ENCODE measurements around the gene RPS18. TPM values are rescaled to one million over a fixed set of nuclear protein-coding genes. Genes with fewer than 3 reads are reported as not detected.
A peak's percentile ranks its signal among the peaks of the same experiment; 100 is the strongest.

Gene RPS18
- total RNA-seq, 1 experiment from 2014 or later: 3,216 TPM

DNA sequence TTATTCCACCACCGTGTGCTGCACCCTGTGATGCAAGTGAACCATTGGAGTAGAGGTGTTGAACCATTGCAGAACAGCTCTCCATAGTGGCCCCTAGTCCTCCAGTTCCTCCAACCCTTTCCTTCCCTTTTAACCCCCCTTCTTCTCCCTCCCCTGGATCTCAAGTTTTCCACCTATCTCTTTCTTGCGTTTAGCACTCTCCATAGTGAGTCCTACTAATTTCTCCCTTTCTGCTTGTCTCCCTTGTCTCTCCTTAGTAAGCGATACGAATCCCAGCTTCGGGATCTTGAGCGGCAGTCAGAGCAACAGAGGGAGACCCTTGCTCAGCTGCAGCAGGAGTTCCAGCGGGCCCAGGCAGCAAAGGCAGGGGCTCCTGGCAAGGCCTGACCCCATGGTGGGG, 18.6 kb downstream of the RPS18 start:
- WGBS (ENCODE audit: extremely low coverage, insufficient read length, low lambda C conversion rate): no CpG with 5 or more reads among the region's 7 CpGs
- DNase-seq: no peak

More for the DNA sequence above, 18.6 kb downstream of the RPS18 start:
- no peak overlapping the region for H3K27ac ChIP-seq (ENCODE audit: insufficient read length, low read depth, low read length)
- no peak overlapping the region for H2BK120ac ChIP-seq (ENCODE audit: low read depth, low read length, poor library complexity, severe bottlenecking)
- no peak overlapping the region for H2BK12ac ChIP-seq (ENCODE audit: insufficient read length, low read depth, low read length)
- peaks cover 8% of the 10 kb centered on the region for H3K79me1 ChIP-seq (ENCODE audit: insufficient read depth, low read depth, low read length, poor library complexity, severe bottlenecking)
- no peak overlapping the region for H3K18ac ChIP-seq (ENCODE audit: insufficient read length, low read depth, low read length)
- H4K91ac ChIP-seq (ENCODE audit: insufficient read length, low read depth, low read length): no peak overlapping the region
- peaks cover 12% of the 10 kb centered on the region for H3K23me2 ChIP-seq (ENCODE audit: insufficient read length, low read depth, low read length, poor library complexity, severe bottlenecking)
- no peak overlapping the region for H3K56ac ChIP-seq (ENCODE audit: insufficient read length, low read depth, low read length)
- Mint-ChIP-seq H3K4me3 (peak overlapping the region; percentile 99 to 100), H3K27ac (peak overlapping the region in 2 of 3 experiments; percentile 52 to 97; a peak in 2 of 7 replicates), H3K4me1 (peaks cover 7 to 20% of the 10 kb centered on the region in 2 experiments), H3K27me3 (ENCODE audit: low read depth) (no peaks in the 10 kb centered on the region; the same call in 1 of the 2 replicates), H3K36me3 (ENCODE audit: insufficient read depth in 1 of 3, low read depth in 3 of 3) (peaks cover 29 to 74% (median 54%) of the 10 kb centered on the region in 3 experiments), H3K9me3 (no peaks in the 10 kb centered on the region)
- no peak overlapping the region for H2BK20ac ChIP-seq (ENCODE audit: low read depth, low read length, poor library complexity, severe bottlenecking)
- H2BK15ac ChIP-seq (ENCODE audit: low read depth, low read length): no peak overlapping the region
- H4K20me1 ChIP-seq (ENCODE audit: control insufficient read depth, insufficient read depth, insufficient read length): no peaks in the 10 kb centered on the region
- H3K9ac ChIP-seq (ENCODE audit: extremely low read depth, insufficient read length, low read length): no peak overlapping the region
- no peak overlapping the region for H4K5ac ChIP-seq (ENCODE audit: insufficient read length, low read depth, low read length)
- TF ChIP-seq CTCF (conservative IDR thresholded peaks at IDR 0.05): no peak
- no peak overlapping the region for H2AK5ac ChIP-seq (ENCODE audit: insufficient read length, low read length)
- H2AFZ ChIP-seq (ENCODE audit: low read length): no peak overlapping the region
- H3K4ac ChIP-seq (ENCODE audit: low read depth, low read length): no peak overlapping the region
- H2BK5ac ChIP-seq (ENCODE audit: insufficient read length, low read length): no peak overlapping the region
- no peak overlapping the region for H3K14ac ChIP-seq (ENCODE audit: insufficient read depth, low read length)
- no peak overlapping the region for H3K23ac ChIP-seq (ENCODE audit: insufficient read length, low read depth, low read length)
- H4K8ac ChIP-seq (replicated peaks; ENCODE audit: insufficient read length, low read depth, low read length): no peak overlapping the region
- peak overlapping the region; percentile 74 for H3K4me2 ChIP-seq (ENCODE audit: insufficient read depth, insufficient read length, low read length)
- H3K9me3 ChIP-seq (ENCODE audit: control insufficient read depth, low read depth, low read length): no peaks in the 10 kb centered on the region
- H3K27me3 ChIP-seq (ENCODE audit: insufficient read depth, low read length): no peaks in the 10 kb centered on the region
- H3T11ph ChIP-seq (ENCODE audit: low read length): no peak overlapping the region
- H3K79me2 ChIP-seq (ENCODE audit: insufficient read depth, low read length): peaks cover 7% of the 10 kb centered on the region; the same call in 1 of the 2 replicates
- H3K4me1 ChIP-seq (ENCODE audit: insufficient read depth, low read length): no peaks in the 10 kb centered on the region; the same call in 1 of the 2 replicates

Measured in H9 (cell line).